22Rv1 (cell line): ENCODE results near the gene MYLK.

Experiments used
- H3K27ac ChIP-seq: fragments of 450-650 bp; 2 replicates; pipeline ENCODE4 v1.5.1; 2017
- CTCF ChIP-seq: fragments of 450-650 bp; IDR thresholded peaks from 2 replicates; pipeline ENCODE4 v1.5.1; 2017; ENCODE audit warnings: mild to moderate bottlenecking
- ZFX ChIP-seq: fragments of 450-650 bp; IDR thresholded peaks from 2 replicates; pipeline ENCODE4 v1.6.1; 2017; ENCODE audit warnings: antibody characterized with exemption, borderline replicate concordance

MYLK gene

DNA sequence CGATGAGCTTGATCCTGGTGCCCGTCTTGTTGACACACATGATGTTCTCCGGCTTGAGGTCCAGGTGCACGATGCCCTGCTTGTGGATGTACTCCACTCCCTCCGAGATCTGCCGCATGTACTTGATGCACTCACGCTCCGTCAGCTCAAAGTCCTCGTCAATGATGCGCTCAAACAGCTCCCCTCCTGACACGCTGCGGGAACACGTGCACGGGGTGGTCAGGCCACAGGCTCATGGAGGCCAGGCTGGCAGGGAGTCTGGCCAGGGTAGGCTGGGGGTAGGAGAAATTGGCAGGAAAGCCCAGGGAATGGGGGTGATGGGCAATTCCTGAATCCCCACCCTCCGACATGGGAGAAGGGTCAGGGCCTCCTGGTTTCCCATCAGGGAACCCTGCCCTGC lies 243.8 kb downstream of the MYLK start:
- TF ChIP-seq CTCF (no peak), ZFX (no peak)
- H3K27ac ChIP-seq, result no peak overlapping the region

DNA sequence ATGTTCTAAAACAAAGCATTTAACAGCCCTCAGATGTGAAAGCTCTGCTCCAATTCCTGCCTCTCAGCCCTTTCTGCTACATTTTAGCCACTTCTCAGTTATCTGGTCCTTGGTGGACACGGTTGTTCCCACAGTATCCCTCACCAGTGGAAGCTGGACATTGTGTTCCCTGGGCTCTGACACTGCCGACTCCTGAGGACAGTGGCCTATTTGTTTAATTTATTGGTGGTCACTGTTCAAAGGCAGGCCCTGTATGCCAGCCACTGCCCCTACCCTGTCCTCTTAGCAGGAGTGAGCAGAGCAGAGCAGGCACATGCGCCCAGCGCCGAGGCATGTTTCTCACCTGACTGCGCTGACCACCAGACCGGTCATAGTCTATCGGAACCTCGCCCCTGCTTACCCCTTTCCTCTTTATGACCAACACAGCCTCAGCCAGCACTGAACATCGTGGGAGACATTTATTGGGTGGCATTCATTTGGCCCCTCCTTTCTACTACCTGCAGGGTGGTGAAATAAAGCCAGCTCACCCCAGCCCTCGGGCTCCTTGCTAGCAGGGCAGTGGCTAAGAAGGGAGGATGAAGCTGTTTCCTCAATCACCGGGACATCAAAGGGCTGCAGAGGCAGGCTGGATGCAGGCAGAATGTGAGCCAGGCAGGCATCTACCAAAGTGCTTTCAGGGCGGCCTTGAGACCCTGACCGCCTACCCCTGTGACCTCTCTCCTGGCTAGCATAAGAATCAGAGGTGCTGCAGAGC lies 245.0 kb downstream of the MYLK start:
- TF ChIP-seq CTCF (no peak), ZFX (no peak)
- no peak overlapping the region for H3K27ac ChIP-seq

DNA sequence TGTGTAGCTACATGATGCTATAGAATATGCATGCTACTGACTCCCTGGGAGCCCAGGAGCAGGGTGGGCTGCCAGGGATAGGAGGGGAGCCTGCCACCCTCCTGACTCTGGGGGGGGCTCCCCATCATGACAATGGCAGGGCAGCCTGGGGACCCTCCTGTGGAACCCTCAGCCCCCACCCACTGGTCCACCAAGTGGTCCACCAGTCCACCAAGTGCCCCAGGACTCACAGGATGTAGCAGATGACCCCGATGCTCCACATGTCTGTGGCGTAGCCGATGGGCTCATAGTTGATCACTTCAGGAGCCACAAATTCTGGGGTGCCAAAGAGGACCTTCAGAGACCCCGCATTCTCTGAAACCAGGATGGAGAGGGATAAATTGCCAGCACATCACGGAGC lies 246.3 kb downstream of the MYLK start:
- no peak for TF ChIP-seq CTCF
- TF ChIP-seq ZFX, result no peak
- no peak overlapping the region for H3K27ac ChIP-seq

DNA sequence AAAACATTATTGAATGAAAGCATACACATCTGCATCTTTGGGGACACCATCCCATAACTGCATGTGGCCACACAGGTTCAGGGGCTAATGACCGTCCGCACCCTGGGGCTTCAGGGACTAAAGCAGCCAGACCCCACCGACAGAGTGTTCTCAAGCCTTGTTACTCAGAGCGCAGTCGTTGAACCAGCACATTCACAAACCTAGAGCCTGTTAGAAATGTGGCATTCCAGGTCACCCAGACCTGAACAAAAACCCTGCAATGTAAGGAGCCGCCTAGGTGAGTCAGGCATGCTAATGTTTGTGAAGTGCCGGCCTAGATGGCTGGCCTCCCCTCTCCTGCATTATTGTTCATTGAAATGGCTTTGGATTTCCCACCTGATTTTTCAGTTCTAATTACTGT lies 247.0 kb downstream of the MYLK start:
- no peak for TF ChIP-seq CTCF
- no peak for TF ChIP-seq ZFX
- H3K27ac ChIP-seq, result no peak overlapping the region

DNA sequence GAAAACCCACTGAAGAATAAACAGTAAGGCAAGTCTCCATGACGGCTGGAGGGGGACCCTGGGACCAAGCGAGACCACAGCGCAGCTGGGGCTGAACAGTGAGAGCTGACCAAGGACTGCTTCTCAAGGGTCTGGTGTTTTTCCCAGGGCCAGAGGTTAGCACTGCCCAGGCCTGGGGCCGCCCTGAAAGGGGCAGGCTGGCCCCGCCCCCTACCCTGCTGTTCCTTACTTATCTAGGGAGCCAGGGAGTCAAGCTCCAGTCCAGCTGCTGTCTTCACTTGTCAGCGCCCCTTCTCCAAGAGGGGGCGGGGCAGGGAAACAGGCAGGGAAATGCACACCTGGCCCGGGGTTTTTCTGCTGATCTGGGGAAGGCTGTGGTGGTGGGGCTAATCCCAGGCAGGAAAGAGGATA lies 247.7 kb downstream of the MYLK start:
- no peak for TF ChIP-seq ZFX
- TF ChIP-seq CTCF, result no peak
- no peak overlapping the region for H3K27ac ChIP-seq

- H3K27ac ChIP-seq, result no peak overlapping the region
- no peak for TF ChIP-seq ZFX
- TF ChIP-seq CTCF, result no peak
Measured at GRCh38 chr3:123635717-123636116, 248.4 kb downstream of the MYLK start.

DNA sequence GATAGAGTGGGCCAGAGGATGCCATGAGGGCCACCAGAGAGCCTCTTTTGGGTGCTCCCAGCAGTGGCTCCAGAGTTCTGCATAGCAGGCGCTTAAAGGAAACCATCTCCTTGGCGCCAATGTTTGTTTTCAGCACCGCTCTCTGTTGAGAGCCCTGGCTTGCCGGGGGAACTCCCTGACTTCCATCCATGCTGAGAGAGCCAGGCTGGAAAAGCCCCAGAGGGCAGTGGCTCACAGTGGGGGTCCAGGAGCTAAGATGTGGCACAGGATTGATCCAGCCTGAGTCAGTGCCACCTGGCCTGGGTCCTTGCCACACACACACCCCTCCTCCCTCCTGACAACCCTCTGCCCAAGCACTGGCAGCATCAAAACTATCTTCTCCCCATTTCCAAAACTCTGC lies 248.9 kb downstream of the MYLK start:
- TF ChIP-seq CTCF (no peak), ZFX (no peak)

More for the DNA sequence above, 248.9 kb downstream of the MYLK start:
- H3K27ac ChIP-seq, result no peak overlapping the region
